HL-60 (cell line): Measurements from ENCODE around the gene BANP.

Experiments
- SPI1 ChIP-seq: IDR thresholded peaks from 2 replicates; pipeline ENCODE4 v1.6.1; 2012; ENCODE audit warnings: low read depth, mild to moderate bottlenecking, borderline replicate concordance
- TF ChIP-seq, protein P1 (sequence below): IDR thresholded peaks from one replicate; pipeline ENCODE4 v1.5.1; 2011; ENCODE audit warnings: low read length, control low read depth, inconsistent platforms; ENCODE audit not compliant: insufficient read depth
- TF ChIP-seq, protein P2 (sequence below): IDR thresholded peaks from 2 replicates; pipeline ENCODE4 v1.6.1; 2012; ENCODE audit warnings: low read depth; ENCODE audit not compliant: insufficient replicate concordance

DNA sequence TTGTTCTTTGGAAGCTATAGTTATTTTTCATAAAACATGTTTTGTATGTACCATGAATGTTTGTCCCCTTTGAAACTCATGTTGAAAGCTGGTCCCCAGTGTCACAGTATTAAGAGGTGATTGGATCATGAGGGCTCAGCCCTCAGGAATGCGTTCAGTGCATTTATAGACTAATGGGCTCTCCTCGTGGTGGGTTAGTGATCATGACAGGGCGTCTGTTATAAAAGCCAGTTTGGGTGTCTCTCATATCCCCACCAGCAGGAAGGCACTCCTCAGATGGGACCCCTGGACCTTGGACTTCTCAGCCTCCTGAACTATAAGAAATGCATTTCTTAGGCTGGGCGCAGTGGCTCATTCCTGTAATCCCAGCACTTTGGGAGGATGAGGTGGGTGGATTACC, 10.4 kb downstream of the BANP start:
- TF ChIP-seq, protein P1, sequence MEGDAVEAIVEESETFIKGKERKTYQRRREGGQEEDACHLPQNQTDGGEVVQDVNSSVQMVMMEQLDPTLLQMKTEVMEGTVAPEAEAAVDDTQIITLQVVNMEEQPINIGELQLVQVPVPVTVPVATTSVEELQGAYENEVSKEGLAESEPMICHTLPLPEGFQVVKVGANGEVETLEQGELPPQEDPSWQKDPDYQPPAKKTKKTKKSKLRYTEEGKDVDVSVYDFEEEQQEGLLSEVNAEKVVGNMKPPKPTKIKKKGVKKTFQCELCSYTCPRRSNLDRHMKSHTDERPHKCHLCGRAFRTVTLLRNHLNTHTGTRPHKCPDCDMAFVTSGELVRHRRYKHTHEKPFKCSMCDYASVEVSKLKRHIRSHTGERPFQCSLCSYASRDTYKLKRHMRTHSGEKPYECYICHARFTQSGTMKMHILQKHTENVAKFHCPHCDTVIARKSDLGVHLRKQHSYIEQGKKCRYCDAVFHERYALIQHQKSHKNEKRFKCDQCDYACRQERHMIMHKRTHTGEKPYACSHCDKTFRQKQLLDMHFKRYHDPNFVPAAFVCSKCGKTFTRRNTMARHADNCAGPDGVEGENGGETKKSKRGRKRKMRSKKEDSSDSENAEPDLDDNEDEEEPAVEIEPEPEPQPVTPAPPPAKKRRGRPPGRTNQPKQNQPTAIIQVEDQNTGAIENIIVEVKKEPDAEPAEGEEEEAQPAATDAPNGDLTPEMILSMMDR = no peak
- TF ChIP-seq, protein P2, sequence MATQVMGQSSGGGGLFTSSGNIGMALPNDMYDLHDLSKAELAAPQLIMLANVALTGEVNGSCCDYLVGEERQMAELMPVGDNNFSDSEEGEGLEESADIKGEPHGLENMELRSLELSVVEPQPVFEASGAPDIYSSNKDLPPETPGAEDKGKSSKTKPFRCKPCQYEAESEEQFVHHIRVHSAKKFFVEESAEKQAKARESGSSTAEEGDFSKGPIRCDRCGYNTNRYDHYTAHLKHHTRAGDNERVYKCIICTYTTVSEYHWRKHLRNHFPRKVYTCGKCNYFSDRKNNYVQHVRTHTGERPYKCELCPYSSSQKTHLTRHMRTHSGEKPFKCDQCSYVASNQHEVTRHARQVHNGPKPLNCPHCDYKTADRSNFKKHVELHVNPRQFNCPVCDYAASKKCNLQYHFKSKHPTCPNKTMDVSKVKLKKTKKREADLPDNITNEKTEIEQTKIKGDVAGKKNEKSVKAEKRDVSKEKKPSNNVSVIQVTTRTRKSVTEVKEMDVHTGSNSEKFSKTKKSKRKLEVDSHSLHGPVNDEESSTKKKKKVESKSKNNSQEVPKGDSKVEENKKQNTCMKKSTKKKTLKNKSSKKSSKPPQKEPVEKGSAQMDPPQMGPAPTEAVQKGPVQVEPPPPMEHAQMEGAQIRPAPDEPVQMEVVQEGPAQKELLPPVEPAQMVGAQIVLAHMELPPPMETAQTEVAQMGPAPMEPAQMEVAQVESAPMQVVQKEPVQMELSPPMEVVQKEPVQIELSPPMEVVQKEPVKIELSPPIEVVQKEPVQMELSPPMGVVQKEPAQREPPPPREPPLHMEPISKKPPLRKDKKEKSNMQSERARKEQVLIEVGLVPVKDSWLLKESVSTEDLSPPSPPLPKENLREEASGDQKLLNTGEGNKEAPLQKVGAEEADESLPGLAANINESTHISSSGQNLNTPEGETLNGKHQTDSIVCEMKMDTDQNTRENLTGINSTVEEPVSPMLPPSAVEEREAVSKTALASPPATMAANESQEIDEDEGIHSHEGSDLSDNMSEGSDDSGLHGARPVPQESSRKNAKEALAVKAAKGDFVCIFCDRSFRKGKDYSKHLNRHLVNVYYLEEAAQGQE = no peak
- TF ChIP-seq SPI1 = no peak
